ENCODE results near the gene AFAP1.

AFAP1 gene

GRCh38 chr4:7892212-7893019 lies 47.2 kb downstream of the AFAP1 start:
- Histone ChIP-seq H3K9ac (ENCODE audit: low read length) (no peak overlapping the region), H3K36me3 (ENCODE audit: control insufficient read depth, insufficient read depth, low read length) (no peaks in the 10 kb centered on the region), H3K27ac (ENCODE audit: low read depth, low read length) (peak overlapping the region; percentile 37), H3K27me3 (ENCODE audit: control insufficient read depth, insufficient read depth, low read length) (no peaks in the 10 kb centered on the region), H3K4me1 (ENCODE audit: control insufficient read depth, insufficient read depth, low read length) (peaks cover 17% of the 10 kb centered on the region), H3K4me3 (ENCODE audit: low read length) (no peak overlapping the region)

DNA sequence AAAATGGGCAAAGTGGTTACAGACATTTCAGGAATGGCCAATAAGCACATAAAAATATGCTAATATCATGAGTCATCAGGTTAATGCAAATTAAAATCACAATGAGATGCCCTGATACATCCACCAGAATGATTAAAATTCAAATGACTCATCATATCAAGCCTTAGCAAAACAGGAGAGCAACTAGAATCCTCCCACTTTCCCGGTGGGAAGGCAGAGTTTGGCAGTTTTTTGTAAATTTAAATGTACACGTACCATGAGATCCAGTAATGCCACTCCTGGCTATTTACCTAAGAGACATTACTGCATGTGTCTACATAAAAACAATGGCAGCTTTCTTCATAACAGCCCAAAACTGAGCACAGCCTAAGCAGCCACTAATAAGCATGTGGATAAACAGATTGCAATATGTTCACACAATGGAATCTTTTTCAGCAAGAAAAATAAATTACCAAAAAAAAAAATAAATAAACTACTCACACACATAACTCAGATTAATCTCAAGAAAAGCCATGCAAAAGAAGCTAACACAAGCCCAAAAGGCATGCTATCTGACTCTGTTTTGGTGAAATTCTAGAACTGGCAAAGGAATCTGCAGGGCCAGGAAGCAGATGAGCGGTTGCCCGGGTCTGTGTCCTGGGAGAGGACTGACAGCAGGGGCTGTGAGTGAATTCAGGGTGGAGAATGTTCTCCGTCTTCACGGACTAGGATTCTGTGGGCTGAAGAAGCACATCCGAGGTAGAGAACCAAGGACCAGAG lies 48.8 kb downstream of the AFAP1 start:
- H3K27ac ChIP-seq (ENCODE audit: low read depth, low read length): peak overlapping the region; percentile 57

DNA sequence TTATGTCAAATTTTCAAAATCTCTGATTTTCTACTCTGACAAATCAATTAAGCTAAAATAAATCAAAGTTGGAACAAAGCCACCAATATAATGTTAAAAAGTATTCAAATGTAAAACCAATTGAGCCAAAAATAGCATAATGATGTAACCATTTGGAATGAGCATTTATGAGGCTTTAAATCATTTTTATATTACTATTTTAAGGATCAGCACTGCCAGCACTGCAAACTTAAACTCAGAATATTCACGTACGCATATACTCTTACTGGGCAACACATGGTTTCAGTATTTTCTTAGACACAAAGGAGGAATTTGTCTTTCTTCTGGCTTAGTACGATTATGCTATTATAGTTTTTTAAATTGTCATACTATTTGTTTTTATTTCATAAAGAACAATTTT lies 52.2 kb downstream of the AFAP1 start:
- no peaks in the 10 kb centered on the region for H3K27me3 ChIP-seq (ENCODE audit: control insufficient read depth, insufficient read depth, low read length)

More for the DNA sequence above, 48.8 kb downstream of the AFAP1 start:
- H3K4me1 ChIP-seq (ENCODE audit: control insufficient read depth, insufficient read depth, low read length): peaks cover 33% of the 10 kb centered on the region
- H3K36me3 ChIP-seq (ENCODE audit: control insufficient read depth, insufficient read depth, low read length): no peaks in the 10 kb centered on the region
- no peaks in the 10 kb centered on the region for H3K27me3 ChIP-seq (ENCODE audit: control insufficient read depth, insufficient read depth, low read length)
- no peak overlapping the region for H3K9ac ChIP-seq (ENCODE audit: low read length)
- no peak overlapping the region for H3K4me3 ChIP-seq (ENCODE audit: low read length)

DNA sequence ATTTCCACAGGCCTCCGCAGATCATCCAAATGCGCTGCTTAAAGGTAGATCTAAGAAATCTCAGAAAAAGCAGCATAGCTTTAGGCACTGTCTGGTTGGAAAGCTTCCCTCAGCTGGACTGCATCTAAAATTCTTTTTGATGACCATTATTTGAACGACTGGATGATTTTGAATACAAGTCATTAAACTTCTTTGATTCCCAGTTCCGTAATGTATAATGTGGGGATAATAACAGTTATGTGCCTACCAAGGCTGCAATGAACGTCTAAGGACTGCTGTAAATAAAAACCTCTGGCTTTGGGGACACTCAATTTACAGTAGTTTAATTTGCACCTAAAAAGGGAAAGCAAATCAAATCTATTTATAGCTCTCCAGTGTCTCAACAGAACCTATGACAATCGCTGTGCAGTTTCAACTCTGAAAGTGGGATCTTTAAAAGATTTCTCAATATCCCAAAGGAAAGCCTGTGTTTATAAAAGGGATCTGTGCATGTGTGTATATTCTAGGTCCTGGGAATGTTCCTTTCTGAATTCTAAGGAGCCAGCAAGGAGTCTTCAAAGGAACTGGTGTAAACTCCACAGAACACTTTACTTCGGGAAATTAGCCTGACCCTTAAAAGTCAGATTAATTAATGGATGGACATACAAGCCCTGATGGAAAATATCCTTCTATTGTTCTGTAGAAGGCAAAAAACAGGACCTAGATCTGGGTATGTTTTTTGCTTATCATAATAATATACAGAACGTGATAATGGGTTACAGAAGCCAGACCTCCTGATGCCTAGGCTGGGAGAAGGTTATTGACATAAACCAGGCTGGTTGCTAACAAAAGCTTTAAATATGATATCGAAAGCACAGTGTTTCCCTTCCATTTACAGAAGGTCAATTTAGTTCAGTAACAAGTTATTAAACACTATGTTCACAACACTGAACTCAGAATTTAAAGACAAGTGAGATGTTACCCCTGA lies 53.4 kb downstream of the AFAP1 start:
- Histone ChIP-seq H3K4me1 (ENCODE audit: control insufficient read depth, insufficient read depth, low read length) (peaks cover 35% of the 10 kb centered on the region), H3K27ac (ENCODE audit: low read depth, low read length) (peak overlapping the region; percentile 88), H3K4me3 (ENCODE audit: low read length) (no peak overlapping the region)

More for the DNA sequence above, 52.2 kb downstream of the AFAP1 start:
- Histone ChIP-seq H3K27ac (ENCODE audit: low read depth, low read length) (peak overlapping the region; percentile 88), H3K4me3 (ENCODE audit: low read length) (no peak overlapping the region), H3K4me1 (ENCODE audit: control insufficient read depth, insufficient read depth, low read length) (peaks cover 39% of the 10 kb centered on the region), H3K36me3 (ENCODE audit: control insufficient read depth, insufficient read depth, low read length) (no peaks in the 10 kb centered on the region), H3K9ac (ENCODE audit: low read length) (no peak overlapping the region)

GRCh38 chr4:7885216-7886006 lies 54.2 kb downstream of the AFAP1 start:
- Histone ChIP-seq H3K36me3 (ENCODE audit: control insufficient read depth, insufficient read depth, low read length) (no peaks in the 10 kb centered on the region), H3K27ac (ENCODE audit: low read depth, low read length) (peak overlapping the region; percentile 88), H3K27me3 (ENCODE audit: control insufficient read depth, insufficient read depth, low read length) (no peaks in the 10 kb centered on the region), H3K4me3 (ENCODE audit: low read length) (no peak overlapping the region), H3K4me1 (ENCODE audit: control insufficient read depth, insufficient read depth, low read length) (peaks cover 35% of the 10 kb centered on the region), H3K9ac (ENCODE audit: low read length) (no peak overlapping the region)

More for the DNA sequence above, 53.4 kb downstream of the AFAP1 start:
- Histone ChIP-seq H3K9ac (ENCODE audit: low read length) (no peak overlapping the region), H3K36me3 (ENCODE audit: control insufficient read depth, insufficient read depth, low read length) (no peaks in the 10 kb centered on the region), H3K27me3 (ENCODE audit: control insufficient read depth, insufficient read depth, low read length) (no peaks in the 10 kb centered on the region)

GRCh38 chr4:7880683-7881082 lies 59.0 kb downstream of the AFAP1 start:
- Histone ChIP-seq H3K27ac (ENCODE audit: low read depth, low read length) (no peak overlapping the region), H3K27me3 (ENCODE audit: control insufficient read depth, insufficient read depth, low read length) (no peaks in the 10 kb centered on the region), H3K9ac (ENCODE audit: low read length) (no peak overlapping the region), H3K4me1 (ENCODE audit: control insufficient read depth, insufficient read depth, low read length) (peaks cover 45% of the 10 kb centered on the region), H3K4me3 (ENCODE audit: low read length) (no peak overlapping the region), H3K36me3 (ENCODE audit: control insufficient read depth, insufficient read depth, low read length) (no peaks in the 10 kb centered on the region)

- Histone ChIP-seq H3K36me3 (ENCODE audit: control insufficient read depth, insufficient read depth, low read length) (no peaks in the 10 kb centered on the region), H3K27ac (ENCODE audit: low read depth, low read length) (no peak overlapping the region), H3K4me1 (ENCODE audit: control insufficient read depth, insufficient read depth, low read length) (peaks cover 35% of the 10 kb centered on the region)
Observed at GRCh38 chr4:7879127-7879526, 60.5 kb downstream of the AFAP1 start.

GRCh38 chr4:7878323-7878722 lies 61.3 kb downstream of the AFAP1 start:
- Histone ChIP-seq H3K4me3 (ENCODE audit: low read length) (no peak overlapping the region), H3K27me3 (ENCODE audit: control insufficient read depth, insufficient read depth, low read length) (no peaks in the 10 kb centered on the region), H3K36me3 (ENCODE audit: control insufficient read depth, insufficient read depth, low read length) (no peaks in the 10 kb centered on the region), H3K27ac (ENCODE audit: low read depth, low read length) (peak overlapping the region; percentile 75), H3K4me1 (ENCODE audit: control insufficient read depth, insufficient read depth, low read length) (peaks cover 35% of the 10 kb centered on the region), H3K9ac (ENCODE audit: low read length) (no peak overlapping the region)

More at GRCh38 chr4:7879127-7879526, 60.5 kb downstream of the AFAP1 start:
- no peak overlapping the region for H3K4me3 ChIP-seq (ENCODE audit: low read length)
- no peaks in the 10 kb centered on the region for H3K27me3 ChIP-seq (ENCODE audit: control insufficient read depth, insufficient read depth, low read length)
- no peak overlapping the region for H3K9ac ChIP-seq (ENCODE audit: low read length)

DNA sequence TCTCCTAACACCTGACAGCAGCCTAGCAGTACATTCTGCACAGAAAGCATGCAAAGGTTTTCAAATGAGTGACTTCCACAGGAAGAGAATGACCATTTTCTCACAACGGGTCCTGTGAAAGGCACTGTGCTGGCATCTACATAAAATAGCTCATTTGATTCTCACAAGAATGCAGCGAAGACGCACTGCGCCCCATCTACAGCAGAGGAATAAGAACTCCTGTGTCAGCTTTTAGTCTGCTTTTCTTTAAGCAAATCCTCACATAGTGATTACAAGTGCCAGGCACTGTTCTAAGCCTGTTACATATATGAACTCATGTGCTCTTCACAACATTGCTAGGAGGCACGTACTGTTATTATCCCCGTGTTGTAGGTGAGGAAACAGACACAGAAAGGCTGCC lies 62.5 kb downstream of the AFAP1 start:
- Histone ChIP-seq H3K4me3 (ENCODE audit: low read length) (no peak overlapping the region), H3K36me3 (ENCODE audit: control insufficient read depth, insufficient read depth, low read length) (no peaks in the 10 kb centered on the region), H3K27ac (ENCODE audit: low read depth, low read length) (peak overlapping the region; percentile 75), H3K4me1 (ENCODE audit: control insufficient read depth, insufficient read depth, low read length) (peaks cover 36% of the 10 kb centered on the region), H3K27me3 (ENCODE audit: control insufficient read depth, insufficient read depth, low read length) (no peaks in the 10 kb centered on the region), H3K9ac (ENCODE audit: low read length) (no peak overlapping the region)

DNA sequence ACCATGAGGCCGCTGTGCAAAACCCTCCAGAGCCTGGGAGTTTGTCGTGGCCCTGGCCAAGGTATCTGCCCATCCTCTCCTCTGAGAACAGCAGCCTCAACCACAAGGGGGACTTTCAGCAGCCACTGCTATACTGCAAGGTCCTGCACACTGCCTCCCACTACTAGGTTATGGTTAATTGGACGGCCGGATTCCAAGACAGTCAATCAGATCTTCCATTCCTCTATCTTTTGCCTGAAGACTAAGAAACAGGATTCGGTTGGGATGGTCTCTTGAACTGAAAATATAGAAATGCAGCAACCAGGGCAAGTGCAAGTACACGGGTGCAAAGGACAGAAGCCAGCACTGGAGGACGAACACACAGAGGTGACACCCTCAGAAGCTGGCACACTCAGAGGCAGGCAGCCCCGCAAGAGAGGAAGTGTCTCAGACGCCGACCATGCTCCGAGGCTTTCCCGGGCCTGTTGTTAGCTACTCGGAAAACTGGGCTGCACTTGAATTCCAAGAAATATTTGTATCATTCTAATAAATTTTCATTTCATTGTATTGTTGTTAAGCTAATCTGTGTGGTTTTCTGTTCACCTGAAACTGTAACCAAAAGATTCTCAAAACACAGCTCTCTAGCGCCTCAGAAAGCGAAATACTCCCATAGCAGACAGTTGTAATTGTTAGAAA lies 63.3 kb downstream of the AFAP1 start:
- Histone ChIP-seq H3K4me1 (ENCODE audit: control insufficient read depth, insufficient read depth, low read length) (peaks cover 44% of the 10 kb centered on the region), H3K27me3 (ENCODE audit: control insufficient read depth, insufficient read depth, low read length) (no peaks in the 10 kb centered on the region), H3K4me3 (ENCODE audit: low read length) (peak overlapping the region; percentile 29), H3K27ac (ENCODE audit: low read depth, low read length) (peak overlapping the region; percentile 75), H3K36me3 (ENCODE audit: control insufficient read depth, insufficient read depth, low read length) (no peaks in the 10 kb centered on the region), H3K9ac (ENCODE audit: low read length) (no peak overlapping the region)

DNA sequence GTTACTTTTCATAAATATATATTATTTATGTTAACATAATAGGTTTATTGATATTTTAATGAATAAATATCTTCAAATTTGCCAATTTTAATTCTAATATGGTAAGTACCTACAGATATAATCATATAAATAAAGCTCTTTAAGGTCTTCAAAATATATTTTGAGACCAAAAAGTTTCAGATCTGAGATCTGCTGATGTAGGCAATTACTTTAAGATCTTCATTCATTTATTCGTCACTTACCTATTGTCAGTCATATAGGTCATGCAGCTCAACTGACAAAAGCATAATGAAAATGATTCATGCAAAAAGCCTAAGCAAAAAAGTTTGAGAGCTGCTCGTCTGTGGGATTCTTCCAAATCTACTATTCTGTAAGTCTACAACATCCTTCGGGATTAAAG lies 64.8 kb downstream of the AFAP1 start:
- Histone ChIP-seq H3K4me3 (ENCODE audit: low read length) (no peak overlapping the region), H3K36me3 (ENCODE audit: control insufficient read depth, insufficient read depth, low read length) (no peaks in the 10 kb centered on the region), H3K27me3 (ENCODE audit: control insufficient read depth, insufficient read depth, low read length) (no peaks in the 10 kb centered on the region), H3K4me1 (ENCODE audit: control insufficient read depth, insufficient read depth, low read length) (peaks cover 46% of the 10 kb centered on the region), H3K9ac (ENCODE audit: low read length) (no peak overlapping the region), H3K27ac (ENCODE audit: low read depth, low read length) (no peak overlapping the region)
